ENCODE results near the gene MALRD1.

DNA sequence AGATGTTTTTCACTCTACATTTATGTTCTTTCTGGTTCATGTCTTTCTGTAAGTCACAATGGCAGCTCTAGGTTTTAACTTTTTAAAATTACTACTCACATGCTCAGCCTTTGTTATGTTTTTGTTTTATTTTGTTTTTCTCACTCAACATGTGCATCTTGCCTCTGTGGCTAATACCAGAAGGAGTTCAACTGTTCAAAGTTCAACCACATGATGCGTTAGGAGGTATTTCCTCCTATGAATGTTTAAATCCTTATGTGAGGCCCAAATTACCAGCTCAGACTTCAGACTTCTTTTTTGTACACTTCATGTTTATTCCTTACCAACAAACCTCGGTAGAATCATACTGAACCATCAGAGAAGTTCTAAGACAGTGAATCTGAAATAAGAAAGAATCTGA is 151.6 kb downstream of the MALRD1 start:
- no peak for TF ChIP-seq CEBPB (IDR thresholded peaks at IDR 0.05; ENCODE audit: low read depth, low read length)
- TF ChIP-seq, protein P1, sequence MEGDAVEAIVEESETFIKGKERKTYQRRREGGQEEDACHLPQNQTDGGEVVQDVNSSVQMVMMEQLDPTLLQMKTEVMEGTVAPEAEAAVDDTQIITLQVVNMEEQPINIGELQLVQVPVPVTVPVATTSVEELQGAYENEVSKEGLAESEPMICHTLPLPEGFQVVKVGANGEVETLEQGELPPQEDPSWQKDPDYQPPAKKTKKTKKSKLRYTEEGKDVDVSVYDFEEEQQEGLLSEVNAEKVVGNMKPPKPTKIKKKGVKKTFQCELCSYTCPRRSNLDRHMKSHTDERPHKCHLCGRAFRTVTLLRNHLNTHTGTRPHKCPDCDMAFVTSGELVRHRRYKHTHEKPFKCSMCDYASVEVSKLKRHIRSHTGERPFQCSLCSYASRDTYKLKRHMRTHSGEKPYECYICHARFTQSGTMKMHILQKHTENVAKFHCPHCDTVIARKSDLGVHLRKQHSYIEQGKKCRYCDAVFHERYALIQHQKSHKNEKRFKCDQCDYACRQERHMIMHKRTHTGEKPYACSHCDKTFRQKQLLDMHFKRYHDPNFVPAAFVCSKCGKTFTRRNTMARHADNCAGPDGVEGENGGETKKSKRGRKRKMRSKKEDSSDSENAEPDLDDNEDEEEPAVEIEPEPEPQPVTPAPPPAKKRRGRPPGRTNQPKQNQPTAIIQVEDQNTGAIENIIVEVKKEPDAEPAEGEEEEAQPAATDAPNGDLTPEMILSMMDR (IDR thresholded peaks at IDR 0.05; ENCODE audit: control extremely low read depth in 1 of 3, insufficient read depth in 1 of 3, low read depth in 1 of 3, low read length in 3 of 3): no peak
- no peak for TF ChIP-seq POLR2AphosphoS5 (IDR thresholded peaks at IDR 0.05; ENCODE audit: low read depth, low read length)
- no peak for TF ChIP-seq RFX5 (IDR thresholded peaks at IDR 0.05; ENCODE audit: borderline replicate concordance, low read depth, low read length)
- no peak for TF ChIP-seq JUN (IDR thresholded peaks at IDR 0.05; ENCODE audit: low read depth, low read length)
- no peak for TF ChIP-seq BRCA1 (IDR thresholded peaks at IDR 0.05; ENCODE audit: low read depth, low read length)
- TF ChIP-seq, protein P2, sequence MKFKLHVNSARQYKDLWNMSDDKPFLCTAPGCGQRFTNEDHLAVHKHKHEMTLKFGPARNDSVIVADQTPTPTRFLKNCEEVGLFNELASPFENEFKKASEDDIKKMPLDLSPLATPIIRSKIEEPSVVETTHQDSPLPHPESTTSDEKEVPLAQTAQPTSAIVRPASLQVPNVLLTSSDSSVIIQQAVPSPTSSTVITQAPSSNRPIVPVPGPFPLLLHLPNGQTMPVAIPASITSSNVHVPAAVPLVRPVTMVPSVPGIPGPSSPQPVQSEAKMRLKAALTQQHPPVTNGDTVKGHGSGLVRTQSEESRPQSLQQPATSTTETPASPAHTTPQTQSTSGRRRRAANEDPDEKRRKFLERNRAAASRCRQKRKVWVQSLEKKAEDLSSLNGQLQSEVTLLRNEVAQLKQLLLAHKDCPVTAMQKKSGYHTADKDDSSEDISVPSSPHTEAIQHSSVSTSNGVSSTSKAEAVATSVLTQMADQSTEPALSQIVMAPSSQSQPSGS (IDR thresholded peaks at IDR 0.05; ENCODE audit: low read length): no peak
- TF ChIP-seq, protein P3, sequence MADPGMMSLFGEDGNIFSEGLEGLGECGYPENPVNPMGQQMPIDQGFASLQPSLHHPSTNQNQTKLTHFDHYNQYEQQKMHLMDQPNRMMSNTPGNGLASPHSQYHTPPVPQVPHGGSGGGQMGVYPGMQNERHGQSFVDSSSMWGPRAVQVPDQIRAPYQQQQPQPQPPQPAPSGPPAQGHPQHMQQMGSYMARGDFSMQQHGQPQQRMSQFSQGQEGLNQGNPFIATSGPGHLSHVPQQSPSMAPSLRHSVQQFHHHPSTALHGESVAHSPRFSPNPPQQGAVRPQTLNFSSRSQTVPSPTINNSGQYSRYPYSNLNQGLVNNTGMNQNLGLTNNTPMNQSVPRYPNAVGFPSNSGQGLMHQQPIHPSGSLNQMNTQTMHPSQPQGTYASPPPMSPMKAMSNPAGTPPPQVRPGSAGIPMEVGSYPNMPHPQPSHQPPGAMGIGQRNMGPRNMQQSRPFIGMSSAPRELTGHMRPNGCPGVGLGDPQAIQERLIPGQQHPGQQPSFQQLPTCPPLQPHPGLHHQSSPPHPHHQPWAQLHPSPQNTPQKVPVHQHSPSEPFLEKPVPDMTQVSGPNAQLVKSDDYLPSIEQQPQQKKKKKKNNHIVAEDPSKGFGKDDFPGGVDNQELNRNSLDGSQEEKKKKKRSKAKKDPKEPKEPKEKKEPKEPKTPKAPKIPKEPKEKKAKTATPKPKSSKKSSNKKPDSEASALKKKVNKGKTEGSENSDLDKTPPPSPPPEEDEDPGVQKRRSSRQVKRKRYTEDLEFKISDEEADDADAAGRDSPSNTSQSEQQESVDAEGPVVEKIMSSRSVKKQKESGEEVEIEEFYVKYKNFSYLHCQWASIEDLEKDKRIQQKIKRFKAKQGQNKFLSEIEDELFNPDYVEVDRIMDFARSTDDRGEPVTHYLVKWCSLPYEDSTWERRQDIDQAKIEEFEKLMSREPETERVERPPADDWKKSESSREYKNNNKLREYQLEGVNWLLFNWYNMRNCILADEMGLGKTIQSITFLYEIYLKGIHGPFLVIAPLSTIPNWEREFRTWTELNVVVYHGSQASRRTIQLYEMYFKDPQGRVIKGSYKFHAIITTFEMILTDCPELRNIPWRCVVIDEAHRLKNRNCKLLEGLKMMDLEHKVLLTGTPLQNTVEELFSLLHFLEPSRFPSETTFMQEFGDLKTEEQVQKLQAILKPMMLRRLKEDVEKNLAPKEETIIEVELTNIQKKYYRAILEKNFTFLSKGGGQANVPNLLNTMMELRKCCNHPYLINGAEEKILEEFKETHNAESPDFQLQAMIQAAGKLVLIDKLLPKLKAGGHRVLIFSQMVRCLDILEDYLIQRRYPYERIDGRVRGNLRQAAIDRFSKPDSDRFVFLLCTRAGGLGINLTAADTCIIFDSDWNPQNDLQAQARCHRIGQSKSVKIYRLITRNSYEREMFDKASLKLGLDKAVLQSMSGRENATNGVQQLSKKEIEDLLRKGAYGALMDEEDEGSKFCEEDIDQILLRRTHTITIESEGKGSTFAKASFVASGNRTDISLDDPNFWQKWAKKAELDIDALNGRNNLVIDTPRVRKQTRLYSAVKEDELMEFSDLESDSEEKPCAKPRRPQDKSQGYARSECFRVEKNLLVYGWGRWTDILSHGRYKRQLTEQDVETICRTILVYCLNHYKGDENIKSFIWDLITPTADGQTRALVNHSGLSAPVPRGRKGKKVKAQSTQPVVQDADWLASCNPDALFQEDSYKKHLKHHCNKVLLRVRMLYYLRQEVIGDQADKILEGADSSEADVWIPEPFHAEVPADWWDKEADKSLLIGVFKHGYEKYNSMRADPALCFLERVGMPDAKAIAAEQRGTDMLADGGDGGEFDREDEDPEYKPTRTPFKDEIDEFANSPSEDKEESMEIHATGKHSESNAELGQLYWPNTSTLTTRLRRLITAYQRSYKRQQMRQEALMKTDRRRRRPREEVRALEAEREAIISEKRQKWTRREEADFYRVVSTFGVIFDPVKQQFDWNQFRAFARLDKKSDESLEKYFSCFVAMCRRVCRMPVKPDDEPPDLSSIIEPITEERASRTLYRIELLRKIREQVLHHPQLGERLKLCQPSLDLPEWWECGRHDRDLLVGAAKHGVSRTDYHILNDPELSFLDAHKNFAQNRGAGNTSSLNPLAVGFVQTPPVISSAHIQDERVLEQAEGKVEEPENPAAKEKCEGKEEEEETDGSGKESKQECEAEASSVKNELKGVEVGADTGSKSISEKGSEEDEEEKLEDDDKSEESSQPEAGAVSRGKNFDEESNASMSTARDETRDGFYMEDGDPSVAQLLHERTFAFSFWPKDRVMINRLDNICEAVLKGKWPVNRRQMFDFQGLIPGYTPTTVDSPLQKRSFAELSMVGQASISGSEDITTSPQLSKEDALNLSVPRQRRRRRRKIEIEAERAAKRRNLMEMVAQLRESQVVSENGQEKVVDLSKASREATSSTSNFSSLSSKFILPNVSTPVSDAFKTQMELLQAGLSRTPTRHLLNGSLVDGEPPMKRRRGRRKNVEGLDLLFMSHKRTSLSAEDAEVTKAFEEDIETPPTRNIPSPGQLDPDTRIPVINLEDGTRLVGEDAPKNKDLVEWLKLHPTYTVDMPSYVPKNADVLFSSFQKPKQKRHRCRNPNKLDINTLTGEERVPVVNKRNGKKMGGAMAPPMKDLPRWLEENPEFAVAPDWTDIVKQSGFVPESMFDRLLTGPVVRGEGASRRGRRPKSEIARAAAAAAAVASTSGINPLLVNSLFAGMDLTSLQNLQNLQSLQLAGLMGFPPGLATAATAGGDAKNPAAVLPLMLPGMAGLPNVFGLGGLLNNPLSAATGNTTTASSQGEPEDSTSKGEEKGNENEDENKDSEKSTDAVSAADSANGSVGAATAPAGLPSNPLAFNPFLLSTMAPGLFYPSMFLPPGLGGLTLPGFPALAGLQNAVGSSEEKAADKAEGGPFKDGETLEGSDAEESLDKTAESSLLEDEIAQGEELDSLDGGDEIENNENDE (IDR thresholded peaks at IDR 0.05; ENCODE audit: insufficient replicate concordance, low read length): no peak
- TF ChIP-seq RNF2 (IDR thresholded peaks at IDR 0.05; ENCODE audit: borderline replicate concordance, low read depth, low read length, missing control alignments, poor library complexity, severe bottlenecking): no peak
- TF ChIP-seq TAF1 (IDR thresholded peaks at IDR 0.05; ENCODE audit: low read depth, low read length): no peak
- no peak for TF ChIP-seq KDM1A (IDR thresholded peaks at IDR 0.05; ENCODE audit: borderline replicate concordance, low read length)
